Activated T-helper 1 cell treated with anti-CD3 and anti-CD28 coated beads, Interleukin-2, amount 50 U/mL, for 16 hours (primary cell): Measurements from ENCODE around the gene NEK8.
"Not testable (repeated sequence)": the region's sequence is repeated elsewhere in the genome, so short reads cannot be mapped to it uniquely, and the experiment has no call there.

Experiments
- DNase-seq, 2 donors: peaks; one replicate each; pipeline ENCODE4 v3.0.0-alpha.2; 2020; ENCODE audit warnings: low read depth in 1 of 2, low spot score in 1 of 2

NEK8 gene

GRCh38 chr17:28710861-28711722 is 17.5 kb upstream of the NEK8 start:
- peak; percentile 79 to 81 for DNase-seq

GRCh38 chr17:28711723-28712031 is 16.9 kb upstream of the NEK8 start, which contains the start of gene PROCA1:
Gene PROCA1 (minus strand): TSS chr17:28711888. CDS start chr17:28711660, 228 bp downstream.
- DNase-seq = no peak

GRCh38 chr17:28712032-28712704 is 16.4 kb upstream of the NEK8 start:
- DNase-seq = peak; percentile 34 to 51

DNA sequence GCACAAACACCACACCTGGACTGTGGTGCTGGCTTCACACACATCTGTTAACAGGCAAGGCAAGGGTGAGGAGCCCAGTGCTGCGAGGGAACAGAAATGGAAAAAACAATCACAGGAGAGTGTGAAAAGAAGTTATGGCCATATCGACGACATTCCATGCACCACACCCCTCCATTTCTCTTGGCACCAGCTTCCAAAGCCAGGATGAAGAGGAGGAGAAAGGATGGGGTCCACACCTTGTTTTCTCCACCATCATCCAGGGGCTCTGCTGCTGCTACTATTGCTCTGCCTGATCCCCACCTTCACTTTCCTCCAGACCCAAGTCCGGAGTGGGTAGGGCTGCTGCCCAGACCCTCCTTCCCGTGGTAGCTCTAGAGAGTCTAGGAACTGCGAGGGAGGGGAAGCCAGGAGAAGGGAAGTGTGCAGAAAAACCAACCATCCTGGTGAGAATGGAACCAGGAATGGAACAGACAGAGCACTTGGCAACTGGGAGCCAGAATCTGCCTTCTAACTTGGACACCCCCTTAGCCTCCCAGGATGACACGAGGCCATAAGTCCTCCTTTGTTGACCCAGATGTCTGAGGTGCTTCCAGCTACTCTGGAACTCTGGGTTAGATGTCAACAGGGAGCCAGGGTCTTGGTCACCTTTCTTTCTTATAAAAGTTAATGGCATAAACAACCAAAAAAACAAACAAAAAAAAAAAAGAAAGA is 15.7 kb upstream of the NEK8 start:
- no peak for DNase-seq

GRCh38 chr17:28714281-28714680 is 14.3 kb upstream of the NEK8 start:
- no peak for DNase-seq

- no peak for DNase-seq
Observed at GRCh38 chr17:28715217-28715616, 13.4 kb upstream of the NEK8 start.

DNA sequence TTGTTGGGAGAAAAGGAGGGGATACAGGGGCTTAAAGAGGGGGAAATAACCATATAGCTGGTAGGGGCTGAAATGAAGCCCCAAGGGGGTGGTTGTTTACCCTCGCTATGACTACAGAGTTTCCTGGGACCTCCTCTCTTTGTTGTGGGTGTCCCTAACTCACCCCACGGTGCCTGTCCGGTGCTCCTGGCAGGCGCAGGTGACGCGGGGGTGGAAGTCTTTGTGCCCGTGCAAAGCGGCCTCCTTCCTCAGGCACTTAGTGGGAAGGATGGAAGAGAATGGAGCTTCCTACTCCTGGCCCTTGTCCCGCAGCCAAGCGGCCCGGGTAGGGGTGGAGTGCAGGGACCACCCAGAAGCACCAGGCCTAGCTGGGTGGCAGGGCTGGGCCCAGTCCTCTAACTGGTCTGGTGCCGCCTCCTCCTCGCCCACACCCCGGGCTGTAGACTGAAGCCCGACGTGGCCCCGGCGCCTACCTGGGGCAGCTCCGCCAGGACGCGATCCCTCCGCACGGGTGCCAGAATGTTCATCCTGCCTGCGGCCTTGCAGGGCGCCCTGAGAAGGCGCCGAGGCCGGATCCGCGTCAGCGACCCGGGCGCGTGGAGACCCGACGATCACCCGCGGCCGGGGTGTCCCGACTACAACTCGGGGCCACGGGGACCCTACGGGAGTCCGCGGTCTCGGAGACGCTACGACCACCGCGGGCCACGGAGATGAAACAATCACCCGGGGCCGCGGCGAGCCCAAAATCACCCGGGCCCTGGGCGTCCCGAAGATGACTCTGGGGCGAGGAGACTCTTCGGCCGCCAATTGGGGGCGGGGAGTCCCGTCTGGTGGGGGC is 11.6 kb upstream of the NEK8 start:
- DNase-seq = no peak

GRCh38 chr17:28717578-28718332 is 10.8 kb upstream of the NEK8 start, which contains the start of gene RAB34:
Gene RAB34 (minus strand): TSS chr17:28717868. CDS start chr17:28717266, 602 bp downstream.
- no peak for DNase-seq

GRCh38 chr17:28718333-28719020 is 10.1 kb upstream of the NEK8 start:
- no peak for DNase-seq

GRCh38 chr17:28719021-28719433 is 9.6 kb upstream of the NEK8 start:
- DNase-seq = no peak

- no peak for DNase-seq
Observed at GRCh38 chr17:28720247-28720996, 8.2 kb upstream of the NEK8 start.

GRCh38 chr17:28720997-28721329 is 7.6 kb upstream of the NEK8 start:
- not testable (repeated sequence) for DNase-seq

DNA sequence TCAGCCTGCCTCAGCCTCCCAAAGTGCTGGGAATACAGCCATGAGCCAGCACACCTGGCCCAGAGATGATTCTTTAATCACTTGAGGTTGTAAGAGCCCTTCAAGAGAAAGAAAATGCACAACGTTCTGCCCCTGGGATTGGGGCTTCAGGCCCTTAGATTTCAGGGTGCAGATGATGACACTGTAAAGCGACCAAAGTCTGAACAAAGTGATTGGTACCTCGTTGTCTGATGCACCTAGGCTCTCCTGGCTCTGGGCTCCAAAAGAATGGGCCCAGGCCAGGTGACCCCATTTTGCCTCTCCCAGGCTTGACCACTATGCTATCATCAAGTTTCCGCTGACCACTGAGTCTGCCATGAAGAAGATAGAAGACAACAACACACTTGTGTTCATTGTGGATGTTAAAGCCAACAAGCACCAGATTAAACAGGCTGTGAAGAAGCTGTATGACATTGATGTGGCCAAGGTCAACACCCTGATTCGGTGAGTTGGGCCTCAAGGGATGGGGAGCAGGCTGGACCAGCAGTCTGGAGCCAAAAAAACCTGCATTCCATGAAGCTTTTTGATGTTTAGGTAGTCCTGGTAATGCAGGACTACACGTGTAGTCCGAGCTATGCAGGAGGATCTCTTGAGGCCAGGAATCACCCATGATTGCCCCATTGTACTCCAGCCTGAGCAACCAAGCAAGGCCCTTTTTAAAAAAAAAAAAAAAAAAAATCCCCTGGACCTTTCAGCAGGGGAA is 6.0 kb upstream of the NEK8 start:
- DNase-seq = no peak

DNA sequence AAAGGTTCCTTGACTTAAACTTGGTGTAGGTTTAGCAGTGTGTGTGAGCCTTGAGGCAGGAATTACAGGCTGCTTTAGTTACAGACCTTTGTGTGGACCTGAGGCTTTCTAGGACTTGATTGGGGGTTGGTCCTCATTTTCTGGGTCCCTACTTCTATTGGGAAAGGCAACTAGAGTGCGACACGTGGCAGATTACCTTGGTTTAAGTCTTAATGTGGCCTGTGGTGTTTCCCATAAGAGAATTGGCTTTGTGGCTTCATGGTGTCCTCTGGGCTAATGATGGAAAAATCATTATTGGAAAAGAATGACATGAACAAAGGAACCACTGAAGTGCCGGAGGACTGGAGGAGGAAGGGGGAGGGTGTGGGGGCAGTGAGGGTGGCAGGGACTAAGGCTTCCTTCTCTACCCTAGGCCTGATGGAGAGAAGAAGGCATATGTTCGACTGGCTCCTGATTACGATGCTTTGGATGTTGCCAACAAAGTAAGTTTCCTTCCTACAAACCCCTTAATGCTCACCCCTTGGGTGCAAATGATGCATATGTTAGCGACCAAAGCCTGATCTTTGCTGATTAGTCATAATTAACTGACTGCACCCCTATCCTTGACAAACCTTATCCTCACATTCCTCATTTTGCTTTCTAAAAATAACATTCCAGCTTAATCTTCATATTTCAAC is 5.3 kb upstream of the NEK8 start:
- DNase-seq = no peak

DNA sequence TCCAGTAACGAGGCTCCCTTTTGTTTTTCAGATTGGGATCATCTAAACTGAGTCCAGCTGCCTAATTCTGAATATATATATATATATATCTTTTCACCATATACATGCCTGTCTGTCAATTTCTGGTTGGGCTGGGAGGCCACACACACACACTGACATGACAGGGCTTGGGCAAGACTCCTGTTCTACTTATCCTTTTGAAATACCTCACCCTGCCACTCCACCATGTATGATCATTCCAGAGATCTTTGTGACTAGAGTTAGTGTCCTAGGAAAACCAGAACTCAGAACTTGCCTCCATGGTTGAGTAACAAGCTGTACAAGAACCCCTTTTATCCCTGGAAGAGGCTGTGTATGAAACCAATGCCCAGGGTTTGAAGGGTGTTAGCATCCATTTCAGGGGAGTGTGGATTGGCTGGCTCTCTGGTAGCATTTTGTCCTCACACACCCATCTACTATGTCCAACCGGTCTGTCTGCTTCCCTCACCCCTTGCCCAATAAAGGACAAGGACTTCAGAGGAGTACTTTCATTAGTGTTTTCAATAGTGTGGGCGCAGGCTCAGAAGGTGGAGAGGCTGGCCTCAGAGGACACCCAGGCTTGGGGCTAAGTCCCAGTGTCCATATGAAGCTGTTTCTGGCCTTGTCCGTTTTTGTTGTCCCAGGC is 4.6 kb upstream of the NEK8 start:
- DNase-seq = not testable (repeated sequence)

GRCh38 chr17:28724500-28725165 is 4.0 kb upstream of the NEK8 start:
- DNase-seq = no peak
